ENCODE results near the gene SLC9A6.

DNA sequence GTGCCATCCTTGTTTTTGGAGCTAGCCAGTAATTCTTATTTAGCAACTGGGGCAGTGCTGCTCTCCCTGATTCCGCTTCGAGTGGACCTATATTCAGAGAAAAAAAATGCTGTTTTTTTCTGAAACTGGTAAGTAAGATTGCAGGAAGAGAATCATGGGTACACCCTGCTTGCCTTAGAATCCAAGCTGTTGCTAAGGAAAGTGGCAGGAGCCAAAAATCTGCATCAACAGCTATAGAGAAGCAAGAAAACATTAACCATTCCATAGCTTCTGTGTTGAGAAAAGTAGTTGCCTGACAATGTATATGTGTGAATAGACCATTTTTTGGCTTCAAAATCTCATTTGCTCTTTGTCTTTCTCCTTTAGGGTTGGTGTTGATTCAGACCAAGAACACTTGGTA lies 44.5 kb downstream of the SLC9A6 start:
- TF ChIP-seq, protein P1, sequence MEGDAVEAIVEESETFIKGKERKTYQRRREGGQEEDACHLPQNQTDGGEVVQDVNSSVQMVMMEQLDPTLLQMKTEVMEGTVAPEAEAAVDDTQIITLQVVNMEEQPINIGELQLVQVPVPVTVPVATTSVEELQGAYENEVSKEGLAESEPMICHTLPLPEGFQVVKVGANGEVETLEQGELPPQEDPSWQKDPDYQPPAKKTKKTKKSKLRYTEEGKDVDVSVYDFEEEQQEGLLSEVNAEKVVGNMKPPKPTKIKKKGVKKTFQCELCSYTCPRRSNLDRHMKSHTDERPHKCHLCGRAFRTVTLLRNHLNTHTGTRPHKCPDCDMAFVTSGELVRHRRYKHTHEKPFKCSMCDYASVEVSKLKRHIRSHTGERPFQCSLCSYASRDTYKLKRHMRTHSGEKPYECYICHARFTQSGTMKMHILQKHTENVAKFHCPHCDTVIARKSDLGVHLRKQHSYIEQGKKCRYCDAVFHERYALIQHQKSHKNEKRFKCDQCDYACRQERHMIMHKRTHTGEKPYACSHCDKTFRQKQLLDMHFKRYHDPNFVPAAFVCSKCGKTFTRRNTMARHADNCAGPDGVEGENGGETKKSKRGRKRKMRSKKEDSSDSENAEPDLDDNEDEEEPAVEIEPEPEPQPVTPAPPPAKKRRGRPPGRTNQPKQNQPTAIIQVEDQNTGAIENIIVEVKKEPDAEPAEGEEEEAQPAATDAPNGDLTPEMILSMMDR (IDR thresholded peaks at IDR 0.05), result no peak
- TF ChIP-seq ZFX (IDR thresholded peaks at IDR 0.05; ENCODE audit: borderline replicate concordance), result no peak

Measured in 22Rv1 (cell line).